CD4-positive, alpha-beta T cell (primary cell): Measurements from ENCODE around the gene LOX. TPM values are rescaled to one million over a fixed set of nuclear protein-coding genes. Genes with fewer than 3 reads are reported as not detected.

Source experiments
- ATAC-seq: fragments of 200-7000 bp; cut with Tn5 transposase; one replicate; pipeline ENCODE4 v1.10.0; 2022; ENCODE audit warnings: mild to moderate bottlenecking; ENCODE audit not compliant: poor library complexity
- CTCF ChIA-PET: fragments of 350-600 bp; sonication (Branson Sonifier 250); formaldehyde crosslinking; loops from one replicate; lab custom pipeline; 2021; ENCODE audit warnings: antibody characterized with exemption, inconsistent platforms; lab: Charles Lee
- POLR2A ChIA-PET: fragments of 350-600 bp; sonication (Branson Sonifier 250); formaldehyde crosslinking; loops from one replicate; lab custom pipeline; 2021; ENCODE audit warnings: antibody characterized with exemption, inconsistent platforms; lab: Charles Lee
- DNase-seq, 14 experiments: peaks; one replicate each; pipeline ENCODE4 v3.0.0-alpha.2; 2013 to 2020; ENCODE audit warnings: mixed read lengths in 2 of 14
- H3K27ac ChIP-seq, 2 donors: one replicate each; pipeline versions ENCODE4 v1.5.1 to v1.7.0; 2013; ENCODE audit warnings: low read length in 2 of 2, low read depth in 1 of 2, mild to moderate bottlenecking in 1 of 2
- H3K27me3 ChIP-seq, 2 experiments: 1 replicate in 1 of 2; 2 replicates in 1 of 2; pipeline versions ENCODE4 v1.6.1 to v1.7.0; 2013; ENCODE audit warnings: low read length in 2 of 2, control low read depth in 1 of 2, mild to moderate bottlenecking in 1 of 2, moderate library complexity in 1 of 2; ENCODE audit not compliant: insufficient read depth in 2 of 2, control insufficient read depth in 1 of 2
- H3K36me3 ChIP-seq: one replicate; pipeline ENCODE4 v1.6.1; 2013; ENCODE audit warnings: low read length, control low read depth; ENCODE audit not compliant: insufficient read depth
- H3K4me1 ChIP-seq: one replicate; pipeline ENCODE4 v1.6.1; 2013; ENCODE audit warnings: low read length, control low read depth; ENCODE audit not compliant: insufficient read depth
- H3K4me3 ChIP-seq: one replicate; pipeline ENCODE4 v1.5.1; 2013; ENCODE audit warnings: mild to moderate bottlenecking, low read length, moderate library complexity
- H3K9me3 ChIP-seq, 2 experiments: 1 replicate in 1 of 2; 2 replicates in 1 of 2; pipeline versions ENCODE4 v1.6.1 to v1.7.0; 2013; ENCODE audit warnings: low read length in 2 of 2, mild to moderate bottlenecking in 2 of 2, control low read depth in 1 of 2, moderate library complexity in 1 of 2; ENCODE audit not compliant: control insufficient read depth in 1 of 2, insufficient read depth in 1 of 2
- H3K27ac Mint-ChIP-seq: one replicate; pipeline ENCODE4 v1.8.0; 2020; ENCODE audit warnings: mixed read lengths
- H3K27me3 Mint-ChIP-seq: one replicate; pipeline ENCODE4 v1.8.0; 2021; ENCODE audit warnings: mixed read lengths
- H3K36me3 Mint-ChIP-seq: one replicate; pipeline ENCODE4 v1.8.0; 2021; ENCODE audit warnings: low read depth, mixed read lengths
- H3K4me1 Mint-ChIP-seq: one replicate; pipeline ENCODE4 v1.8.0; 2021; ENCODE audit warnings: low read depth, mixed read lengths
- H3K4me3 Mint-ChIP-seq: one replicate; pipeline ENCODE4 v1.8.0; 2020; ENCODE audit warnings: mild to moderate bottlenecking, mixed read lengths
- H3K9me3 Mint-ChIP-seq: one replicate; pipeline ENCODE4 v1.8.0; 2020; ENCODE audit warnings: mixed read lengths
- intact Hi-C, 2 experiments: fragments of 100-400 bp; cut with DNase I in 1 of 2; cut with micrococcal nuclease in 1 of 2; formaldehyde crosslinking; loops; one replicate each; pipeline versions ENCODE4 v1.15.1 to v1.9.0; 2023 to 2025; cut with DNase I, micrococcal nuclease
- total RNA-seq, 174 experiments: library from RNA in 2 of 174; stranded (reverse) in 2 of 174; gene quantifications; one replicate each; pipeline ENCODE4 v1.2.3 and lab custom pipeline; 2021 to 2026
- TF ChIP-seq, protein P1 (sequence below): fragments of 200-600 bp; IDR thresholded peaks from one replicate; pipeline ENCODE4 v1.8.0; 2022; ENCODE audit warnings: antibody characterized with exemption, mild to moderate bottlenecking

Gene LOX
- total RNA-seq, 2 experiments from 2014 or later, result 0.06 to 0.11 TPM

GRCh38 chr5:122056913-122057312 lies 21.1 kb downstream of the LOX start:
- Histone ChIP-seq H3K27me3 (no peaks in the 10 kb centered on the region), H3K36me3 (no peaks in the 10 kb centered on the region), H3K4me1 (no peaks in the 10 kb centered on the region), H3K4me3 (no peak overlapping the region), H3K27ac (no peak overlapping the region), H3K9me3 (peaks cover 0 to 8% of the 10 kb centered on the region in 2 experiments)
- TF ChIP-seq, protein P1, sequence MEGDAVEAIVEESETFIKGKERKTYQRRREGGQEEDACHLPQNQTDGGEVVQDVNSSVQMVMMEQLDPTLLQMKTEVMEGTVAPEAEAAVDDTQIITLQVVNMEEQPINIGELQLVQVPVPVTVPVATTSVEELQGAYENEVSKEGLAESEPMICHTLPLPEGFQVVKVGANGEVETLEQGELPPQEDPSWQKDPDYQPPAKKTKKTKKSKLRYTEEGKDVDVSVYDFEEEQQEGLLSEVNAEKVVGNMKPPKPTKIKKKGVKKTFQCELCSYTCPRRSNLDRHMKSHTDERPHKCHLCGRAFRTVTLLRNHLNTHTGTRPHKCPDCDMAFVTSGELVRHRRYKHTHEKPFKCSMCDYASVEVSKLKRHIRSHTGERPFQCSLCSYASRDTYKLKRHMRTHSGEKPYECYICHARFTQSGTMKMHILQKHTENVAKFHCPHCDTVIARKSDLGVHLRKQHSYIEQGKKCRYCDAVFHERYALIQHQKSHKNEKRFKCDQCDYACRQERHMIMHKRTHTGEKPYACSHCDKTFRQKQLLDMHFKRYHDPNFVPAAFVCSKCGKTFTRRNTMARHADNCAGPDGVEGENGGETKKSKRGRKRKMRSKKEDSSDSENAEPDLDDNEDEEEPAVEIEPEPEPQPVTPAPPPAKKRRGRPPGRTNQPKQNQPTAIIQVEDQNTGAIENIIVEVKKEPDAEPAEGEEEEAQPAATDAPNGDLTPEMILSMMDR, result no peak
- CTCF ChIA-PET, result no interaction called here
- POLR2A ChIA-PET, result interaction anchor here (0.6 kb wide), 1 partner anchor 1689 kb away, joined by 3 read pairs; no protein-coding TSS in a partner anchor
- Mint-ChIP-seq H3K4me3 (no peak overlapping the region), H3K36me3 (peaks cover 7% of the 10 kb centered on the region), H3K27me3 (no peaks in the 10 kb centered on the region), H3K27ac (no peak overlapping the region), H3K4me1 (no peaks in the 10 kb centered on the region), H3K9me3 (no peaks in the 10 kb centered on the region)
- no peak for ATAC-seq
- intact Hi-C loops, result no loop called here
- DNase-seq, result no peak

DNA sequence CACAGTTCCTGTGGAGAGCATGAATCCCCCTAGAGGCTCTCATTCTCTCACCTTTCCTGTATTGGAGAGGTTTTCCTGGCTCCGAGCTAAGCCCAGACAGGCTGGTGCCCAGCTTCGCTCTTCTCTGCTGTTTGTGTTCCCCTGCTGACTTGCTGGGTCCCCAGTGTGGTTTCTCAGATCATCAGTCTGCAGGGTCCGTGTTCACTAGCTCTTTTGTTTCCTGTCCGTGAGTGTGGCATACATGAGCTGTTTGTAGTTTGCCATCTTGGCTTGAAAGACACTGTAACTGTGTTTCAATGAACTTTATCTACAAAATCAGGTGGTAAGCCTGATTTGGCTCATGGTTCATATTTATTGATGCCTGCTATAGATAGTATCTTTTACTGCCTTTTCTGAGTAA lies 23.8 kb downstream of the LOX start:
- no peak overlapping the region for H3K4me3 Mint-ChIP-seq
- H3K9me3 Mint-ChIP-seq, result no peaks in the 10 kb centered on the region
- no peak for ATAC-seq
- no peaks in the 10 kb centered on the region for H3K4me1 Mint-ChIP-seq
- TF ChIP-seq, protein P1, result no peak
- Histone ChIP-seq H3K27me3 (no peaks in the 10 kb centered on the region), H3K27ac (no peak overlapping the region), H3K4me1 (no peaks in the 10 kb centered on the region), H3K9me3 (peaks cover 0 to 8% of the 10 kb centered on the region in 2 experiments), H3K4me3 (no peak overlapping the region), H3K36me3 (no peaks in the 10 kb centered on the region)
- H3K36me3 Mint-ChIP-seq, result peaks cover 22% of the 10 kb centered on the region
- ChIA-PET POLR2A (no interaction called here), CTCF (no interaction called here)
- H3K27ac Mint-ChIP-seq, result no peak overlapping the region
- no peak for DNase-seq
- no peaks in the 10 kb centered on the region for H3K27me3 Mint-ChIP-seq
- intact Hi-C loops, result no loop called here

GRCh38 chr5:122053181-122054109 lies 24.6 kb downstream of the LOX start:
- no peak for ATAC-seq
- H3K27me3 ChIP-seq, result no peaks in the 10 kb centered on the region
- ChIA-PET CTCF (no interaction called here), POLR2A (no interaction called here)
- Mint-ChIP-seq H3K27me3 (no peaks in the 10 kb centered on the region), H3K4me1 (no peaks in the 10 kb centered on the region), H3K36me3 (peaks cover 30% of the 10 kb centered on the region), H3K27ac (no peak overlapping the region), H3K9me3 (no peaks in the 10 kb centered on the region), H3K4me3 (no peak overlapping the region)
- H3K27ac ChIP-seq, result no peak overlapping the region
- TF ChIP-seq, protein P1, result no peak
- H3K36me3 ChIP-seq, result no peaks in the 10 kb centered on the region
- no peak for DNase-seq
- no peaks in the 10 kb centered on the region for H3K4me1 ChIP-seq
- peaks cover 0 to 8% of the 10 kb centered on the region in 2 experiments for H3K9me3 ChIP-seq
- intact Hi-C loops, result no loop called here
- no peak overlapping the region for H3K4me3 ChIP-seq
